ENCODE measurements around the gene LRIG1.

DNA sequence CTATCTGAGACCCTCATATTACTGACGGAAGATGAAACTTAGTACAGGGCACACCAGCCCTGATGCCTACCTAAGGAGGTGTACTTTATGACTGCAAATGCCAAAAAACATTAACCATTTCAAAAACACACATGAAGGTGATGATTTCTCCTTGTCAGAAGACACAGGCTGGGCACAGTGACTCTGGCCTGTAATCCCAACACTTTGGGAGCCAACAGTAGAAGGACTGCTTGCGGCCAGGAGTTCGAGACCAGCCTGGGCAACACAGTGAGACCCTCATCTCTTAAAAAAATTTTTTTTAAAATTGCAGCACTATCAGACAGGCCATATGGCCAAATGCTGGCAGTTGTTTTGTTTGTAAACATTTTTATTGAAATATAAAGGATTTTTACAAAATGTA, 73.5 kb downstream of the LRIG1 start:
- no peak for TF ChIP-seq EZH2phosphoT487 (IDR thresholded peaks at IDR 0.05; ENCODE audit: low read depth, severe bottlenecking, unreplicated experiment)
- TF ChIP-seq, protein P1, sequence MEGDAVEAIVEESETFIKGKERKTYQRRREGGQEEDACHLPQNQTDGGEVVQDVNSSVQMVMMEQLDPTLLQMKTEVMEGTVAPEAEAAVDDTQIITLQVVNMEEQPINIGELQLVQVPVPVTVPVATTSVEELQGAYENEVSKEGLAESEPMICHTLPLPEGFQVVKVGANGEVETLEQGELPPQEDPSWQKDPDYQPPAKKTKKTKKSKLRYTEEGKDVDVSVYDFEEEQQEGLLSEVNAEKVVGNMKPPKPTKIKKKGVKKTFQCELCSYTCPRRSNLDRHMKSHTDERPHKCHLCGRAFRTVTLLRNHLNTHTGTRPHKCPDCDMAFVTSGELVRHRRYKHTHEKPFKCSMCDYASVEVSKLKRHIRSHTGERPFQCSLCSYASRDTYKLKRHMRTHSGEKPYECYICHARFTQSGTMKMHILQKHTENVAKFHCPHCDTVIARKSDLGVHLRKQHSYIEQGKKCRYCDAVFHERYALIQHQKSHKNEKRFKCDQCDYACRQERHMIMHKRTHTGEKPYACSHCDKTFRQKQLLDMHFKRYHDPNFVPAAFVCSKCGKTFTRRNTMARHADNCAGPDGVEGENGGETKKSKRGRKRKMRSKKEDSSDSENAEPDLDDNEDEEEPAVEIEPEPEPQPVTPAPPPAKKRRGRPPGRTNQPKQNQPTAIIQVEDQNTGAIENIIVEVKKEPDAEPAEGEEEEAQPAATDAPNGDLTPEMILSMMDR (IDR thresholded peaks at IDR 0.05; ENCODE audit: poor library complexity), result no peak
- TF ChIP-seq EZH2 (IDR thresholded peaks at IDR 0.05; ENCODE audit: borderline replicate concordance), result no peak
